HG02759 (cell line): ENCODE measurements around the gene PSMC6.
"Not testable (repeated sequence)": the region's sequence is repeated elsewhere in the genome, so short reads cannot be mapped to it uniquely, and the experiment has no call there.

ENCODE experiments used
- ATAC-seq: cut with Tn5 transposase; IDR thresholded peaks from one replicate; pipeline ENCODE4 v1.9.1; 2021; ENCODE audit warnings: mild to moderate bottlenecking, moderate library complexity; ENCODE audit not compliant: unreplicated experiment

PSMC6 gene

GRCh38 chr14:52711666-52712065, 4.7 kb downstream of the PSMC6 start:
- ATAC-seq: no peak

- ATAC-seq: no peak
Measured at GRCh38 chr14:52716155-52716554, 9.2 kb downstream of the PSMC6 start.

DNA sequence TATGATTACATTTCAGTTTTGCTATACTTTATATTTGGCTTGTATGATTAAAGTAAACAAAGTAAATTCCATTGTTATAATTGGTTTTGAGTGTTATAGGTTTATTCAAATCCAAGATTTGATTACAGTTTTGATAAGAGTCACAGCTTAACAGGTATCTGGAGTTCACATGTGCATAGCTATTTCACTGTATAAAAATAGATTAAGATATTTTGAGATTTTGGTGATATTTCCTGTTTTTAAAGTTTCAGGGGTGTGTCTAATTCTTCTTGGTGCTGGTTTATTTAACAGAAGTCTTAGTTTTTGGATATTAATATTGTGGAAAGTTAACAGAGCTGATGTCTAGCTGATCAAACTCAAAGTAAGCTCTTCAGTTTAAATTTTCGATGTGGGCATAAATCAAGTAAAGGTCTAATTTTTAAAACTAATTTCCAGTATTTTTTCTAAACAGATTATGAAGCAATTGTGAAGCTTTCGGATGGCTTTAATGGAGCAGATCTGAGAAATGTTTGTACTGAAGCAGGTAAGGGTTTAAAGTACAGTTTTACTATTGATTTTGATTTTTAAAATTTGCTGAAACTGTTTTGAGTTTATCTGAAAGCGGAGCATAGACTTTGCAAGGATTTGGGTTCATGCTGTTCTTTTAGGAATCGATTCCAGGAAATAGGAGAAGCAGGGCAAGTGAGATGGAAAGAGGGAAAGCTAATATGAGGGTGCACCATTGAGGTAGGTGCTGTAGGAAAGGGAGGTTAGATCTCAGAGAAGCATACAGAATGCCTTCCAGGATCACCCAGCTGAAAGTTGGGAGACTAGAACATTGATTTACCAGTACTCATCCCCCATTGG, 16.7 kb downstream of the PSMC6 start:
- no peak for ATAC-seq

DNA sequence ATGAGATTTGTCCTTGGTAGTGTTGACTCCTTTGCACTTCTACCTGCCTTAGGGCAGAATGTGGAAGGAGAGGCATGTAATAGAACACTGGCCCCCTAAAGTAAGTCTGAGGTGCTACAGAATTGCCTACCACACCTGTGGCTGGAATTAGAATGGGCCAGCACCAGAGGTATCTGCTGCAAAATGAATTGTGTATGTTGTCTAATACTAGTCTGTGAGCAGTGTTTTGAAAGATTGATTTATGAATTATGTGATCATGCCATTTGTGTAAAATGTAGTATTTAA, 17.3 kb downstream of the PSMC6 start:
- no peak for ATAC-seq

GRCh38 chr14:52727509-52727908, 20.5 kb downstream of the PSMC6 start:
- ATAC-seq: not testable (repeated sequence)

DNA sequence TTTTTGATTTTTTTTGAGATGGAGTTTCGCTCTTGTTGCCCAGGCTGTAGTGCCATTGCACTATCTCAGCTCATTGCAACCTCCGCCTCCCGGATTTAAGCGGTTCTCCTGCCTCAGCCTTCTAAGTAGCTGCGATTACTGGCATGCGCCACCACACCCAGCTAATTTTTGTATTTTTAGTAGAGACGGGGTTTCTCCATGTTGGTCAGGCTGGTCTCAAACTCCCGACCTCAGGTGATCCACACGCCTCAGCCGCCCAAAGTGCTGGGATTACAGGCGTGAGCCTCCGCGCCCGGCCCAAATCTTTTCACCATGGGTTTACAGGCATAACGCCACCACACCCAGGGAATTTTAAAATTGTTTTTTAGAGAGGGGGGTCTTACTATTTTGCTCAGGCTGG, 22.0 kb downstream of the PSMC6 start:
- not testable (repeated sequence) for ATAC-seq

- ATAC-seq: no peak
Measured at GRCh38 chr14:52729585-52729924, 22.6 kb downstream of the PSMC6 start.

GRCh38 chr14:52729925-52730708, 23.1 kb downstream of the PSMC6 start, which contains the start of gene STYX:
Gene STYX, plus strand, starts transcription at chr14:52730166. Its CDS starts 309 bp downstream, at chr14:52730475.
- ATAC-seq: peak; percentile 96

DNA sequence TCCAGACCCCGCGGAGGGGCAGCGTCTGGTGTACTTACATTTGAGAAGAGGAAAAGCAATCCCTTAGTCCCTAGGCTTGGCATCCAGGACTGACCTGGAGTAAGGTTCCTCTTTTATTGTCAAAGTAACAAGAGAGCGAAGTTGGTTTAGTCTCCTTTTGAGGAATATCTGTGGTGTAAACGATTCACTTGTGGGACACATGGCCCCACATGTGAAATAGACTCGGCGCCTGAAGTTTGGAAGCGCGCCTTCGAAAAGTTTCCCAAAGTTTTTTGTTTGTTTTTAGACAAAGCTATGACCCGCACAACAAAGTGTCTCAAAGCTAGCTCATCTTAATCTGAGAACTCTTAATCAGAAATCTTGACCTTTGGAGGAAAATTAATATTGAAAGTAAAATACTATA, 23.7 kb downstream of the PSMC6 start:
- no peak for ATAC-seq

- no peak for ATAC-seq
Measured at GRCh38 chr14:52733824-52734223, 26.8 kb downstream of the PSMC6 start.

DNA sequence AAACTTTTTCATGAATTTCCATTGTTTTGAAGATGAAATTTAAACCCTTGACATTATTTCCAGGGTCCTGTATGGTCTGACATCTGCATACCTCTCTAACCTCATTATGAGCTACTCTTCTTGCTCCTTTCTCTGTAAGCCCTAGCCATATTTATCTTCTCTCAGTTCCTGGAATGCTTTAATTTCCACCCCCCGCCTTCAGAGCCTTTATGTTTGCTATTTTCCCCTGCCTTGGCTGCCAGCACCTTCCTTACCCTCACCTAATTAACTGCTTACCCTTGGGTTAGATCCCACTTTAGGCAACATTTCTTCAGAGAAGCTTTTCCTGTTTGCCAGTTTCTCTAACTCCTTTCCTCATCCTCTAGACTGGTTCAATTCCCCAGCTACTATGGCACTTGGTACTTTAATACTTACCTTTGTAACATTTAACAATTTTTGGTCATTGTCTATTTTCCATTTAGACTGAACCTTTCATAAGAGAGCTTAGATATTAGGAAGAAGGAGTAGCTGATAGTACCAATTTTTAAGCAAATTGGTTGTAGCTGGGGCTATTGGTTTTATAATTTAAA, 29.0 kb downstream of the PSMC6 start:
- ATAC-seq: no peak

GRCh38 chr14:52738409-52738808, 31.4 kb downstream of the PSMC6 start:
- ATAC-seq: no peak

- no peak for ATAC-seq
Measured at GRCh38 chr14:52740751-52741150, 33.8 kb downstream of the PSMC6 start.

- peak; percentile 15 for ATAC-seq
Measured at GRCh38 chr14:52741865-52742264, 34.9 kb downstream of the PSMC6 start.

DNA sequence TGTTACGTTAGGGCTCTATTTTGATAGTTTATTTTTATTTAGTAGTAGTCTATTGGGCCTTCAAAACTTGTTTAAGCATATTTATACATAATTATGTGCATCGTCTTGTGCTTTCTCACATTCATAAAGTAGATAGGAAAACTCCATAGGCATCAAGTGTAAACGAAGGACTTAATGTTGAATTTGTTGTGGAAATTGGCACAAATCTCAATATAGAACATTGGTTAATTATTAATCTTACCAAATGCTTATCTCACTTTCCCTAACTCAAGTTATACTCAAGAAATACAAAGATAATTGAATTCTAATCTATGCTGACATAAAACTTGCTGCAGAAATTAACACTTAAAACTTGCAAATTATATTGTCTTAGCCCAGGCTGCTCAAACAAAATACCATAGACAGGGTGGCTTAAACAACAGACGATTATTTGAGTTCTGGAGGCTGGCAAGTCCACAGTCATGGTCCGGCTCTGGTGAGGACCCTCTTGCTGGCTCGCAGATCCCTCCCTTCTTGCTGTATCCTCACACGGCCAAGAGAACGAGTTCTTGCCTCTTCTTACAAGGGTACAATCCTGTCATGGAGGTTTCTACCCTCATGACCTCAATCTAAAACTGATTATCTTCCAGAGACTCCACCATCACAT, 41.8 kb downstream of the PSMC6 start:
- no peak for ATAC-seq

GRCh38 chr14:52755607-52756316, 48.8 kb downstream of the PSMC6 start:
- ATAC-seq: no peak

DNA sequence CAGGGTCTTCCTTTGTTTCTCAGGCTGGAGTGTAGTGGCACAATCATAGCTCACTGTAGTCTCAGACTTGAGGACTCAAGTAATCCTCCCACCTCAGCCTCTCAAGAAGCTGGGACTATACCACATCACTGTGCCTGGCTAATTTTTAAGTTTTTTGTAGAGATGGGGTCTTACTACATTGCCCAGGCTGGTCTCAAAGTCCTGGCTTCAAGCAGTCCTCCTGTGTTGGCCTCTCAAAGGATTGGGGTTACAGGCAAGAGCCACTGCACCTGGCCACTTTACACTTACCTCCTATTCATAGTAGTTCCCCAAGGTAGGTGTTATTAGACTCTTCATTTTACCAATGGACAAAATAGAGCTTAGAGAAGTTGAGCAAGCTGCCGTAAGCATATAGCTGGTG, 52.1 kb downstream of the PSMC6 start:
- no peak for ATAC-seq

GRCh38 chr14:52762923-52763322, 55.9 kb downstream of the PSMC6 start:
- not testable (repeated sequence) for ATAC-seq

GRCh38 chr14:52767058-52767833, 60.2 kb downstream of the PSMC6 start:
- ATAC-seq: no peak

- no peak for ATAC-seq
Measured at GRCh38 chr14:52769887-52770286, 62.9 kb downstream of the PSMC6 start.
